Fibroblast of peridontal ligament (primary cell): ENCODE data around the gene CDC16.
"Not testable (repeated sequence)": the region's sequence is repeated elsewhere in the genome, so short reads cannot be mapped to it uniquely, and the experiment has no call there.

Source experiments
- DNase-seq: peaks from one replicate; pipeline ENCODE4 v3.0.0-alpha.2; 2010; ENCODE audit errors: extremely low read depth

The CDC16 gene

DNA sequence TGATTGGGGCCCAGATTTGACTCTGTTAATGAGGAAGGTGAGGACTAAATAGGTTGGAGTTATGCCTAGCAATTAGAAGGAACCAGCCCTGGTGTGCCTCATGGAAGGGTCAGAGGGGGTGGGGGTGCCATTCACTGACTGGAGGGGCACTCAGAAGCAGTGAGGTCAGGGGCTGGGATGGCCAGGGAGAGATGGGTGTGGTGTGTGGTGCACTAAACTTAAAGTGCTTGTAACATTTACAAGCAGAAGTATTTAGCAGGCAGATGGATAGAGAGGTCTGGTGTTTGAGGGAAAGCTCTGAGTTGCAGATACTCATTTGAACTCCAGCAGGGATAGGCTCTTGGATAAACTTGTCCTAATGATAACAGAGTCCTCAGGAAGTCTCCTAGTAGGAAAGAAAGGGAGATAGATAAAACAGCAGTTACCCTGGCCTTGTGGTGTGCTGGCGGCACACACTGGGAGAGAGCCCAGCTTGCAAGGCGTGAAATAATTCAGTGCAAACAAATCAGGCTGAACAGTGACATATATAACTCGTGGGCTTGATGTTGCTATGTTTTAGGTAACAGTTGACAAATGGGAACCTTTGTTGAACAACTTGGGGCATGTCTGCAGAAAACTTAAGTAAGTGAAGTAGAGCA lies 26.8 kb downstream of the CDC16 start:
- no peak for DNase-seq

DNA sequence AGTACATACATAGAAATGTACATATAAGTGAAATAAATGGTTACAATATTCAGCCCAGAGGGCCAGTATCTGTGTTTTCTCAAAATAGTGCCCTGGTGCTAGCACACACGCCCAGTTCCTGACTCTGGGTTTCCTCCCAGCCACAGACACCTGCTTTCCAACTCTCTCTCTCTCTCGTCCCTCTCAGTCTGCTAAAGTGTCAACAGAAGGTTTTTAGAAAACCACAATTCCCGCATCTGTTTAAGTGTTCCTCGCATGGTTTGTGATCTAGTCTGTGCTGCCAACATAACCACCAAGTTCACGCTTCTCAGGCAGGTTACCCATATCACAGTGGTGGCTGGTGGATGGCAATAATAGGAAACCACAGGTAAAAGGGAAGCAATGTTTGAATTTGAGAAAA lies 28.9 kb downstream of the CDC16 start:
- no peak for DNase-seq

GRCh38 chr13:114264313-114264712 lies 29.6 kb downstream of the CDC16 start:
- not testable (repeated sequence) for DNase-seq

GRCh38 chr13:114264886-114265611 lies 30.4 kb downstream of the CDC16 start:
- peak; percentile 73 for DNase-seq

DNA sequence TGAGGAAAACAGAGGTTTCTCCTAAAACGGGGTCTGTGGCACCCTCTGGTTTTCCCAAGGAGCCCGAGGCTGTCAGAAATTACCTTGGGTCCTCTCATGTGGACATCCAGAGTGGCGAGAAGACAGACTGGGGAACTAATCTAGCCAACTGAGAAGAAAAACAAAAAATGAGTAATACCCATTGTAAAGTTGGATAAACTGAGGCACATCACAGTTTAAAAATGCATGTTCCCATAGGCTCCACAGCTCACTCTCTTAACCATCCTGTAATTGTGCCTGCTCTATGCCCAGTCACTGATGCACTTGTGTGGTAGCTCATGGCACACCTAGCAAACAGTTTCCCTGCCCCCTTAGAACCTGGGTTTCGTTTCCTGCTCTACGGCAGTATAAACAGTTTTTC lies 31.5 kb downstream of the CDC16 start:
- DNase-seq, result no peak

- no peak for DNase-seq
These were observed 33.9 kb downstream of the CDC16 start for GRCh38 chr13:114268344-114269280.

GRCh38 chr13:114269281-114269770 lies 34.6 kb downstream of the CDC16 start:
- no peak for DNase-seq

DNA sequence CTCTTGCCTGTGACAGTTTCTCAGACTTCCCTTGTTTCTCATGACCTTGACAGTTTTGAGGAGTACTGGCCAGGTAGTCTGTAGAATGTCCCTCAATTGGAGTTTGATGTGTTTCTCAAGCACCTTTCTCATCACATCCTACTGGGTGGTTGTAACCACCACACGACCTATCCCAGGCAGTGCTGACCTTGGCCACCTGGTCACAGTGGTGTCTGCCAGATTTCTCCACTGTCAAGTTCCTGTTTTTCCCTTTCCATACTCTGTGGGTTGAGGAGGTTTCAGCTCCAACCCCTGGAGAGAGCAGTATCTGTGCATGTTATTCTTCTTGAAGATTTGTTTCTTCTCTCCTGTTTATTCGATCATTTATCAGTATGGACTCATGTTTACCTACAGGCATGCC lies 38.3 kb downstream of the CDC16 start:
- no peak for DNase-seq

- no peak for DNase-seq
These were observed 40.6 kb downstream of the CDC16 start for GRCh38 chr13:114275304-114275703.

GRCh38 chr13:114279146-114279545 lies 44.4 kb downstream of the CDC16 start:
- no peak for DNase-seq

DNA sequence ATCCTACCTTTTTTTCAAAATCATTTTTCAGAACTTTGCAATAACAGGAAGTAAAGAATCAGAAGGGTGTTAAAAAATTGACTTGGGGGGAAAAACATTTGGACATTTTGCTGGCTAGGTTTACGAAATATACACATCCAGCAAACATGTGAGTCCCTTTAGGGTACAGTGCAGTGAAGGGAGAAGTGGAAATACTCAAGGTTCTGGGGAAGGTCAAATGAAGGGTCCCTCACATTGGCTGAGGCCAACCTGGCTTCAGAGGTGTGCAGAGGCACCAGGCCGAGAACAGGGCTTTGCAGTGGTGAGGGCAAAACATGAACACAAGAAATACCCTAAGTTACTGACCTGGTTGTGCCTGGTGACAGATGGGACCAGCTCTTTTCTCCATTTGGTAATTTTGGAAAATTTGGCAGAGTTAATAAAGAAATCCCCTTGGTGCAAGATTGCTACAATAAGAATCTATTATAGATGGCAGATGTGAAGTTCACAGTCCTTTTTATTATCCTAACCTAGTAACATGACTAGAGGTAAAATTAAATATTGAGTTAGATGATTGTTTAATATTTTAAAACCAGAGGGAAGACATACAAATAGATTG lies 45.2 kb downstream of the CDC16 start:
- DNase-seq, result no peak

GRCh38 chr13:114281351-114282040 lies 46.8 kb downstream of the CDC16 start, which contains the start of gene UPF3A:
Gene UPF3A, plus strand, starts transcription at chr13:114281601. Its CDS starts 39 bp downstream, at chr13:114281640.
- DNase-seq, result peak; percentile 85

DNA sequence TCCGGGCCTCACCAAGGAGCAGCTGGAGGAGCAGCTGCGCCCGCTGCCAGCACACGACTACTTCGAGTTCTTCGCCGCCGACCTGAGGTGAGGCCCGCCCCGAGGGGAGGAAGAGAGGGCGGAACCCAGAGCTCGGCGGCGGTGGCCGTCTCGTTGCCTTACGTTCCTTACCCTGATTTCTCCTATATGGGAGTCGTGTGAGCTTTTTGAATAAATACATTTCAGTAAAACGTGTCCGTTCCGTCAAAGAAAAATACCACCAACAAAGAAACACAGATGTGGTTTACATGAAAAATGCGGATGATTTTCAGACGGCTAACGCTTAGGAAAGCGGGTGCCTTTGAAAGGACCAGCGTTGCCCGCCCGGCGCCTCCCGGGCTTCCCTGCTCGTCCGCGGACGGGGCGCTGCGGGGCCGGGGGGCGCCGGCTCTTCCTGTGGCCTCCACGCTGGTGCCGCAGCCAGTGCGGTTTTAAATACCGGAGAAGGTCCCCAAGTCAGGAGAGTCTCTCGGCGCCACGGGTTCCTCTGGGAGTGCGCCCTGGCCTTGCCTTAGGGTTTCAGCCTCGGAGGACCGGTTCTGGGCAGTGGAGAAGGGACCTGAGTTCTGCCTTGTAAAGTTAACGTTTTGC lies 47.5 kb downstream of the CDC16 start:
- DNase-seq, result peak; percentile 64

DNA sequence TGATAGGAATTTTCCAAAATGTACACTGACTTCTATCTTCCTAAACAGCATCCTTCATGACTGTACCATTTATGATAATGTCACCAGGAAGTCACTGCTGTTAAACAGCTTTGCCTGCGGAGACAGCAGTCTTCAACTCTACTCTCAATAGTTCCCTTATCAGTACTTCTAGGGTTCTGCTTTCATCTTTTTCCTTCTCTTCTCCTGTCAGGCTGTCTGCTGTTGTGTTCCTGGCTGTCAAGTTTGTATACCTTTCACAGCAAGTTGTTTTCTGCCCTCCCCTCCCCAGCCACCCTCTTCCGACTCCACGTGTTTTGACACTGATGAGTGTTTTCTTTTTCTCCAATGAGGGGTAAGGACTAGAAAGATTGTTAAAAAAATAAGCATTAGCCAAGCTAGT lies 48.9 kb downstream of the CDC16 start:
- no peak for DNase-seq

GRCh38 chr13:114284680-114285079 lies 50.0 kb downstream of the CDC16 start:
- no peak for DNase-seq

DNA sequence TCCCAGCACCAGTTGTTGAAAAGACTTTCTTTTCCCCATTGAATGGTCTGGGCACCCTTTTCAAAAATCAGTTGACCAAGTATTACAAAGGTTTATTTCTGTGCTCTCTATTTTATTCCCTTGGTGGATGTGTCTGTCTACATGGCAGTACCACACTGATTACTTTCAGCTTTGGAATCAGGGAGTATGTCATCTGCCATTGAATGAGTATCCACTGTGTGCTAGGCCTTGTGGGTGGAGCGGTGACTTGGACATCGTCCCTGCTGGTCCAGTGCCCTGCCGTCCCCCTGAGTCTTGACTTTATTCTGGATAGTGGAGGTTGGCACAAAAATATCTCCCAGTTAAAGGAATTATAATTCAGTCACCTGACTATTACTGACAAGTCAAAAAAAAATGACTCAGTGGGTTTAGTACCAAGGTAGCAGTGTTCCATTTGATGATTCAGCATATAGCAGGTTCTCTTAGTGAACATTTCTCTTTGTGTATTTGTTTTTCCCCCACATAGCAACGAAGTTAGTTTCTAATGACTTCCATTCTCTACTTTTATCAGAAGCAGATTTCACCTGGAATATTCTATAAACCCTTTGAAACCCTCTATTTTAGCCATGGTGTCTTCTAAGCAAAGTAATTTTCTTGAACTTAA lies 50.6 kb downstream of the CDC16 start:
- DNase-seq, result no peak

- peak; percentile 42 for DNase-seq
These were observed 52.1 kb downstream of the CDC16 start for GRCh38 chr13:114286808-114287207.

DNA sequence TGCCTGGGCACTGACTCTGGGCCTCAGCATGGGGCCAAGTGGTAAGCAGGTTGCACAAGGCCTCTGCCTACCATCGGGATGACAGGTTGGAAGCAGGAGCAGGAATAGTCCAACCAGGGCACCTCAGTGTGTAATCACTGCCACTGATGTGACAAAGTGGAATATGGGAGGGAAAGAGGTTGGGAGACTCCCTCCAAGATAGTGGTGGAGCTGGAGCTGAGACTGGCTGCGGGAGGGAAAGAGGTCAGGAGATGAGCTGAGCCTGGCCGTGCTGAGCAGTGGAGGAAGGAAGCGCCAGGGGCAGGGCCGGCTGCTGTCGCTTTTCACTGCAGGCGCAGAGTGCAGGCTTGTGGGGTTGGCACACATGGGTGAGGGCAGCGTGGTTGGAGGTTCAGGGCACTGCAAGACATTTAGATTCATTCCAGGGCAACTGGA lies 53.5 kb downstream of the CDC16 start:
- no peak for DNase-seq

GRCh38 chr13:114296448-114296847 lies 61.8 kb downstream of the CDC16 start:
- DNase-seq, result no peak

DNA sequence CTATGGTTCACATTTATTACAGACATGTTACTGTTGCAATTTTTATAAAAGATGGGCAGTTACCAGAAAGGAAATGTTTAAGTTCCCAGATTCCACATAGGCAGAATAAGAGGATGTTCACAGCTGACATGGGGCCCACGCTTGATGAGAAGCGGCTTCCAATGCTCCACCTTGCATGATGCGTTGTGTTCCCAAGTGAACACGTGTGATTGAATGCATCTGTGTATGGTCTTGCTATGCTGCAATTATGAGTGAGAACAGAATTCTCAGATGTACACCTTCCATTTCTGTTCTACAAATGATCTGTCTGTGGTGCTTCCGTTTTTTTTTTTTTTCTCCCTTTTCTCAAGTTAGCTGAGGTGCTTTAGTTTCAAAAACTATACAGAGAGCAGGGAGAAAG lies 62.2 kb downstream of the CDC16 start:
- no peak for DNase-seq
